Measurements from ENCODE around the gene NDFIP2.
A peak's percentile ranks its signal among the peaks of the same experiment; 100 is the strongest.

The NDFIP2 gene

GRCh38 chr13:79466872-79467271 lies 14.1 kb upstream of the NDFIP2 start:
- no peak overlapping the region for H3K9ac ChIP-seq (ENCODE audit: insufficient read length)
- H3K36me3 ChIP-seq (ENCODE audit: insufficient read depth, low read length), result no peaks in the 10 kb centered on the region
- TF ChIP-seq POLR2AphosphoS5 (IDR thresholded peaks at IDR 0.05; ENCODE audit: borderline replicate concordance, low read depth, low read length) (no peak), FOXP2 (optimal IDR thresholded peaks at IDR 0.05; ENCODE audit: control extremely low read depth, extremely low read length, insufficient read depth) (no peak), EZH2 (IDR thresholded peaks at IDR 0.05) (no peak)
- H3K4me3 ChIP-seq, result no peak overlapping the region
- H3K27ac ChIP-seq, result no peak overlapping the region
- no peak for DNase-seq (ENCODE audit: low read depth, low spot score)
- no peaks in the 10 kb centered on the region for H3K9me3 ChIP-seq (ENCODE audit: low read depth, low read length)

GRCh38 chr13:79468402-79468801 lies 12.6 kb upstream of the NDFIP2 start:
- Histone ChIP-seq H3K9ac (ENCODE audit: insufficient read length) (no peak overlapping the region), H3K4me3 (no peak overlapping the region), H3K36me3 (ENCODE audit: insufficient read depth, low read length) (no peaks in the 10 kb centered on the region), H3K9me3 (ENCODE audit: low read depth, low read length) (no peaks in the 10 kb centered on the region), H3K27ac (no peak overlapping the region)
- DNase-seq (ENCODE audit: low read depth, low spot score), result no peak
- TF ChIP-seq FOXP2 (optimal IDR thresholded peaks at IDR 0.05; ENCODE audit: control extremely low read depth, extremely low read length, insufficient read depth) (no peak), EZH2 (IDR thresholded peaks at IDR 0.05) (no peak), POLR2AphosphoS5 (IDR thresholded peaks at IDR 0.05; ENCODE audit: borderline replicate concordance, low read depth, low read length) (no peak)

GRCh38 chr13:79468819-79469218 lies 12.1 kb upstream of the NDFIP2 start:
- TF ChIP-seq EZH2 (IDR thresholded peaks at IDR 0.05), result no peak
- TF ChIP-seq POLR2AphosphoS5 (IDR thresholded peaks at IDR 0.05; ENCODE audit: borderline replicate concordance, low read depth, low read length), result no peak
- no peak for TF ChIP-seq FOXP2 (optimal IDR thresholded peaks at IDR 0.05; ENCODE audit: control extremely low read depth, extremely low read length, insufficient read depth)
- H3K36me3 ChIP-seq (ENCODE audit: insufficient read depth, low read length), result no peaks in the 10 kb centered on the region
- H3K9me3 ChIP-seq (ENCODE audit: low read depth, low read length), result no peaks in the 10 kb centered on the region
- no peak overlapping the region for H3K27ac ChIP-seq
- no peak overlapping the region for H3K9ac ChIP-seq (ENCODE audit: insufficient read length)
- DNase-seq (ENCODE audit: low read depth, low spot score), result no peak
- no peak overlapping the region for H3K4me3 ChIP-seq

- no peak for DNase-seq (ENCODE audit: low read depth, low spot score)
- Histone ChIP-seq H3K36me3 (ENCODE audit: insufficient read depth, low read length) (no peaks in the 10 kb centered on the region), H3K9ac (ENCODE audit: insufficient read length) (no peak overlapping the region), H3K27ac (no peak overlapping the region), H3K4me3 (no peak overlapping the region), H3K9me3 (ENCODE audit: low read depth, low read length) (no peaks in the 10 kb centered on the region)
- TF ChIP-seq POLR2AphosphoS5 (IDR thresholded peaks at IDR 0.05; ENCODE audit: borderline replicate concordance, low read depth, low read length) (no peak), EZH2 (IDR thresholded peaks at IDR 0.05) (no peak), FOXP2 (optimal IDR thresholded peaks at IDR 0.05; ENCODE audit: control extremely low read depth, extremely low read length, insufficient read depth) (no peak)
These were observed 11.3 kb upstream of the NDFIP2 start for GRCh38 chr13:79469608-79470007.

GRCh38 chr13:79470666-79471065 lies 10.3 kb upstream of the NDFIP2 start:
- Histone ChIP-seq H3K36me3 (ENCODE audit: insufficient read depth, low read length) (no peaks in the 10 kb centered on the region), H3K9me3 (ENCODE audit: low read depth, low read length) (no peaks in the 10 kb centered on the region), H3K4me3 (no peak overlapping the region), H3K27ac (no peak overlapping the region), H3K9ac (ENCODE audit: insufficient read length) (no peak overlapping the region)
- TF ChIP-seq FOXP2 (optimal IDR thresholded peaks at IDR 0.05; ENCODE audit: control extremely low read depth, extremely low read length, insufficient read depth) (no peak), EZH2 (IDR thresholded peaks at IDR 0.05) (no peak), POLR2AphosphoS5 (IDR thresholded peaks at IDR 0.05; ENCODE audit: borderline replicate concordance, low read depth, low read length) (no peak)
- no peak for DNase-seq (ENCODE audit: low read depth, low spot score)

- Histone ChIP-seq H3K9me3 (ENCODE audit: low read depth, low read length) (no peaks in the 10 kb centered on the region), H3K36me3 (ENCODE audit: insufficient read depth, low read length) (no peaks in the 10 kb centered on the region), H3K27ac (no peak overlapping the region), H3K4me3 (no peak overlapping the region), H3K9ac (ENCODE audit: insufficient read length) (no peak overlapping the region)
- no peak for TF ChIP-seq FOXP2 (optimal IDR thresholded peaks at IDR 0.05; ENCODE audit: control extremely low read depth, extremely low read length, insufficient read depth)
- TF ChIP-seq EZH2 (IDR thresholded peaks at IDR 0.05), result no peak
- no peak for TF ChIP-seq POLR2AphosphoS5 (IDR thresholded peaks at IDR 0.05; ENCODE audit: borderline replicate concordance, low read depth, low read length)
- DNase-seq (ENCODE audit: low read depth, low spot score), result no peak
These were observed 5.4 kb upstream of the NDFIP2 start for GRCh38 chr13:79475569-79475968.

GRCh38 chr13:79477968-79478367 lies 3.0 kb upstream of the NDFIP2 start:
- TF ChIP-seq POLR2AphosphoS5 (IDR thresholded peaks at IDR 0.05; ENCODE audit: borderline replicate concordance, low read depth, low read length), result no peak
- no peak for TF ChIP-seq EZH2 (IDR thresholded peaks at IDR 0.05)
- no peaks in the 10 kb centered on the region for H3K36me3 ChIP-seq (ENCODE audit: insufficient read depth, low read length)
- no peak for DNase-seq (ENCODE audit: low read depth, low spot score)

GRCh38 chr13:79479882-79480281 lies 1.1 kb upstream of the NDFIP2 start:
- H3K9ac ChIP-seq (ENCODE audit: insufficient read length), result no peak overlapping the region
- H3K36me3 ChIP-seq (ENCODE audit: insufficient read depth, low read length), result no peaks in the 10 kb centered on the region
- H3K9me3 ChIP-seq (ENCODE audit: low read depth, low read length), result no peaks in the 10 kb centered on the region
- H3K4me3 ChIP-seq, result no peak overlapping the region
- DNase-seq (ENCODE audit: low read depth, low spot score), result no peak
- TF ChIP-seq FOXP2 (optimal IDR thresholded peaks at IDR 0.05; ENCODE audit: control extremely low read depth, extremely low read length, insufficient read depth) (no peak), POLR2AphosphoS5 (IDR thresholded peaks at IDR 0.05; ENCODE audit: borderline replicate concordance, low read depth, low read length) (no peak), EZH2 (IDR thresholded peaks at IDR 0.05) (no peak)
- 0 out of 2 replicates have a peak overlapping the region, but pooled peaks have one; percentile 2 for H3K27ac ChIP-seq

More at GRCh38 chr13:79477968-79478367, 3.0 kb upstream of the NDFIP2 start:
- H3K27ac ChIP-seq, result no peak overlapping the region
- H3K9ac ChIP-seq (ENCODE audit: insufficient read length), result no peak overlapping the region
- no peak overlapping the region for H3K4me3 ChIP-seq
- H3K9me3 ChIP-seq (ENCODE audit: low read depth, low read length), result no peaks in the 10 kb centered on the region

GRCh38 chr13:79481685-79482052 lies 714 bp downstream of the NDFIP2 start:
- TF ChIP-seq FOXP2 (optimal IDR thresholded peaks at IDR 0.05; ENCODE audit: control extremely low read depth, extremely low read length, insufficient read depth), result no peak
- TF ChIP-seq POLR2AphosphoS5 (IDR thresholded peaks at IDR 0.05; ENCODE audit: borderline replicate concordance, low read depth, low read length), result no peak
- TF ChIP-seq EZH2 (IDR thresholded peaks at IDR 0.05), result no peak
- H3K27ac ChIP-seq, result no peak overlapping the region
- peak overlapping the region; percentile 84 for H3K9ac ChIP-seq (ENCODE audit: insufficient read length)
- no peaks in the 10 kb centered on the region for H3K9me3 ChIP-seq (ENCODE audit: low read depth, low read length)
- no peaks in the 10 kb centered on the region; the same call in 1 of the 2 replicates for H3K36me3 ChIP-seq (ENCODE audit: insufficient read depth, low read length)
- no peak for DNase-seq (ENCODE audit: low read depth, low spot score)
- H3K4me3 ChIP-seq, result peak overlapping the region; percentile 98

All from SK-N-MC (cell line).